GM12878 (cell line): ENCODE data around the gene ATG9A. TPM values are rescaled to one million over a fixed set of nuclear protein-coding genes. Genes with fewer than 3 reads are reported as not detected.
A peak's percentile ranks its signal among the peaks of the same experiment; 100 is the strongest.

ENCODE experiments used
- ATAC-seq: fragments of 200-7000 bp; cut with Tn5 transposase; 3 replicates; pipeline ENCODE4 v1.9.1; 2020; ENCODE audit warnings: mild to moderate bottlenecking, moderate library complexity
- BruUV-seq: library from RNA; stranded (reverse); fragments of 400-500 nt; replicated peaks from 2 replicates; lab custom pipeline; 2021; lab: Mats Ljungman, UMichigan
- CTCF ChIA-PET: fragments of 300-600 bp; sonication (Branson Sonifier 250); formaldehyde crosslinking; extraction: SDS; loops from one replicate; lab custom pipeline; 2021; ENCODE audit warnings: inconsistent platforms; lab: Yijun Ruan, JAX
- POLR2A ChIA-PET: fragments of 350-600 bp; formaldehyde crosslinking; extraction: SDS; loops from one replicate; lab custom pipeline; 2021; ENCODE audit warnings: inconsistent platforms; lab: Charles Lee
- RAD21 ChIA-PET: fragments of 300-600 bp; sonication (Branson Sonifier 250); formaldehyde crosslinking; loops from one replicate; lab custom pipeline; 2023; ENCODE audit warnings: antibody characterized with exemption; ENCODE audit not compliant: unreplicated experiment; lab: Charles Lee
- SMC1A ChIA-PET: fragments of 300-600 bp; sonication (Branson Sonifier 250); formaldehyde crosslinking; loops from one replicate; lab custom pipeline; 2023; ENCODE audit not compliant: unreplicated experiment, uncharacterized antibody; lab: Charles Lee
- DNase-seq: peaks from one replicate; pipeline ENCODE4 v3.0.0-alpha.2; 2011; ENCODE audit warnings: low read depth, low spot score
- FAIRE-seq: peaks from 3 replicates; lab custom pipeline; 2011; peaks lifted over from hg19 to GRCh38; lab: Jason Lieb, UNC
- H2AFZ ChIP-seq: 2 replicates; pipeline ENCODE4 v1.6.0; 2011; ENCODE audit warnings: low read depth, low read length, control low read depth; ENCODE audit not compliant: control insufficient read depth
- H3K27ac ChIP-seq: 2 replicates; pipeline ENCODE4 v1.5.1; 2011; ENCODE audit warnings: control low read depth; ENCODE audit not compliant: control insufficient read depth, insufficient read depth
- H3K27me3 ChIP-seq, 2 experiments: replicated peaks in 1 of 2; 2 replicates each; pipeline versions ENCODE4 v1.6.0 to v1.6.1; 2011; ENCODE audit warnings: low read length in 1 of 2; ENCODE audit not compliant: control insufficient read depth in 2 of 2, insufficient read depth in 2 of 2
- H3K36me3 ChIP-seq, 2 experiments: 2 replicates each; pipeline ENCODE4 v1.5.1; 2011; ENCODE audit warnings: low read length in 1 of 2; ENCODE audit not compliant: control insufficient read depth in 2 of 2, insufficient read depth in 2 of 2
- H3K4me1 ChIP-seq: 2 replicates; pipeline ENCODE4 v1.6.1; 2011; ENCODE audit warnings: mild to moderate bottlenecking, low read length, moderate library complexity, mixed read lengths; ENCODE audit not compliant: control insufficient read depth, insufficient read depth
- H3K4me2 ChIP-seq: 2 replicates; pipeline ENCODE4 v1.6.0; 2011; ENCODE audit warnings: control low read depth; ENCODE audit not compliant: control insufficient read depth, insufficient read depth
- H3K4me3 ChIP-seq: fragments of 200-600 bp; sonication (generic); 2 replicates; pipeline ENCODE4 v1.5.1; 2016
- H3K79me2 ChIP-seq: 2 replicates; pipeline ENCODE4 v1.6.0; 2011; ENCODE audit warnings: low read length; ENCODE audit not compliant: control insufficient read depth, insufficient read depth
- H3K9ac ChIP-seq: 2 replicates; pipeline ENCODE4 v1.8.0; 2011; ENCODE audit warnings: low read length, control low read depth, mixed read lengths; ENCODE audit not compliant: control insufficient read depth, insufficient read depth
- H3K9me3 ChIP-seq: replicated peaks from 3 replicates; pipeline ENCODE4 v1.5.1; 2011; ENCODE audit warnings: mild to moderate bottlenecking, low read length; ENCODE audit not compliant: control insufficient read depth, insufficient read depth
- H4K20me1 ChIP-seq: 2 replicates; pipeline ENCODE4 v1.6.0; 2011; ENCODE audit not compliant: control insufficient read depth, insufficient read depth
- E2F4 ChIP-seq: IDR thresholded peaks from 2 replicates; pipeline ENCODE4 v1.6.1; 2012; ENCODE audit warnings: low read depth, low read length, improper control_type of control experiment
- EP300 ChIP-seq, 2 experiments: fragments of 150-350 bp in 1 of 2; IDR thresholded peaks; 2 replicates each; pipeline ENCODE4 v1.6.1; 2011 to 2012; ENCODE audit warnings: low read depth in 2 of 2, low read length in 2 of 2, borderline replicate concordance in 1 of 2, improper control_type of control experiment in 1 of 2, inconsistent platforms in 1 of 2; ENCODE audit not compliant: control insufficient read depth in 1 of 2
- FOS ChIP-seq: IDR thresholded peaks from 3 replicates; pipeline ENCODE4 v1.6.1; 2011; ENCODE audit warnings: borderline replicate concordance; ENCODE audit not compliant: insufficient read length; ENCODE audit errors: extremely low read depth
- GATAD2B ChIP-seq: fragments of 450-650 bp; conservative IDR thresholded peaks from 2 replicates; pipeline ENCODE4 v1.6.1; 2017; ENCODE audit warnings: low read depth, mild to moderate bottlenecking, moderate library complexity
- NR2C1 ChIP-seq: fragments of 450-650 bp; IDR thresholded peaks from 2 replicates; pipeline ENCODE4 v1.6.1; 2017; ENCODE audit warnings: antibody characterized with exemption, mild to moderate bottlenecking, moderate library complexity
- NR2F1 ChIP-seq: fragments of 450-650 bp; conservative IDR thresholded peaks from 2 replicates; pipeline ENCODE4 v1.6.1; 2017; ENCODE audit warnings: mild to moderate bottlenecking
- REST ChIP-seq: IDR thresholded peaks from 2 replicates; pipeline ENCODE4 v1.6.1; 2012; ENCODE audit warnings: mild to moderate bottlenecking, low read depth, low read length
- SRF ChIP-seq, 2 experiments: IDR thresholded peaks; 2 replicates each; pipeline ENCODE4 v1.6.1; 2011; ENCODE audit warnings: low read depth in 2 of 2, low read length in 2 of 2, mild to moderate bottlenecking in 1 of 2, moderate library complexity in 1 of 2
- STAT3 ChIP-seq: IDR thresholded peaks from 2 replicates; pipeline ENCODE4 v1.6.1; 2011; ENCODE audit warnings: low read depth, low read length, improper control_type of control experiment
- YY1 ChIP-seq: IDR thresholded peaks from 2 replicates; pipeline ENCODE4 v1.6.1; 2011; ENCODE audit warnings: low read depth, mild to moderate bottlenecking, low read length
- ZBED1 ChIP-seq: IDR thresholded peaks from 2 replicates; pipeline ENCODE4 v1.6.1; 2016; ENCODE audit warnings: borderline replicate concordance
- ZSCAN29 ChIP-seq: fragments of 450-650 bp; IDR thresholded peaks from 2 replicates; pipeline ENCODE4 v1.6.1; 2017; ENCODE audit warnings: mild to moderate bottlenecking, moderate library complexity
- WGBS: methylation state at CpG from one replicate; pipeline ENCODE4 v1.1.6; 2016; ENCODE audit warnings: low lambda C conversion rate; ENCODE audit not compliant: insufficient replicate concordance, insufficient coverage; ENCODE audit errors: missing lambda C conversion rate; 5-methylcytosine and 5-hydroxymethylcytosine counted together
- in situ Hi-C: fragments of 300-500 bp; cut with MboI; formaldehyde crosslinking; loops from 9 replicates; pipeline ENCODE4 v1.14.3; 2018; ENCODE audit warnings: mixed read lengths
- intact Hi-C: fragments of 100-400 bp; cut with micrococcal nuclease; formaldehyde crosslinking; loops from one replicate; pipeline ENCODE4 v1.14.2; 2022; ENCODE audit not compliant: unreplicated experiment
- polyA plus RNA-seq, 11 experiments: library from polyadenylated mRNA; depleted of rRNA in 4 of 11; unstranded in 6 of 11; stranded (reverse) in 5 of 11; fragments of >200 nt; fragmentation: Nextera tagmentation in 4 of 11; fragmentation: Illumina TruSeq in 1 of 11; extraction: Ambion mirVana in 4 of 11; extraction: Trizol in 1 of 11; gene quantifications; 1 replicate in 1 of 11; 2 replicates in 10 of 11; pipeline versions ENCODE4 v1.2.1 to v1.2.3, GENCODE V29; 2011 to 2016; ENCODE audit warnings: inconsistent platforms in 2 of 11, missing spikeins in 2 of 11, low read depth in 1 of 11
- total RNA-seq, 4 experiments: library from RNA; depleted of rRNA in 3 of 4; stranded (reverse); fragments of >200 nt in 3 of 4; fragmentation: Illumina TruSeq in 1 of 4; extraction: Trizol in 1 of 4; gene quantifications; 2 replicates each; pipeline versions ENCODE4 v1.2.1 to v1.2.3, GENCODE V29; 2013 to 2021
- TF ChIP-seq, protein P1 (sequence below): IDR thresholded peaks from 2 replicates; pipeline ENCODE4 v1.6.1; 2011; ENCODE audit warnings: borderline replicate concordance, low read depth, mild to moderate bottlenecking, moderate library complexity, low read length; ENCODE audit not compliant: insufficient read depth, poor library complexity, severe bottlenecking
- TF ChIP-seq, protein P2 (sequence below): IDR thresholded peaks from 2 replicates; pipeline ENCODE4 v1.6.1; 2011; ENCODE audit warnings: mild to moderate bottlenecking, low read depth, low read length, moderate library complexity; ENCODE audit not compliant: insufficient replicate concordance

Gene ATG9A
- total and polyA plus RNA-seq, 10 of the 15 experiments (the other 5 are each of a cell fraction or from before 2014, with no cell fraction given): 0.16 to 37.5 (median 14.6) TPM; not detected in 1

DNA sequence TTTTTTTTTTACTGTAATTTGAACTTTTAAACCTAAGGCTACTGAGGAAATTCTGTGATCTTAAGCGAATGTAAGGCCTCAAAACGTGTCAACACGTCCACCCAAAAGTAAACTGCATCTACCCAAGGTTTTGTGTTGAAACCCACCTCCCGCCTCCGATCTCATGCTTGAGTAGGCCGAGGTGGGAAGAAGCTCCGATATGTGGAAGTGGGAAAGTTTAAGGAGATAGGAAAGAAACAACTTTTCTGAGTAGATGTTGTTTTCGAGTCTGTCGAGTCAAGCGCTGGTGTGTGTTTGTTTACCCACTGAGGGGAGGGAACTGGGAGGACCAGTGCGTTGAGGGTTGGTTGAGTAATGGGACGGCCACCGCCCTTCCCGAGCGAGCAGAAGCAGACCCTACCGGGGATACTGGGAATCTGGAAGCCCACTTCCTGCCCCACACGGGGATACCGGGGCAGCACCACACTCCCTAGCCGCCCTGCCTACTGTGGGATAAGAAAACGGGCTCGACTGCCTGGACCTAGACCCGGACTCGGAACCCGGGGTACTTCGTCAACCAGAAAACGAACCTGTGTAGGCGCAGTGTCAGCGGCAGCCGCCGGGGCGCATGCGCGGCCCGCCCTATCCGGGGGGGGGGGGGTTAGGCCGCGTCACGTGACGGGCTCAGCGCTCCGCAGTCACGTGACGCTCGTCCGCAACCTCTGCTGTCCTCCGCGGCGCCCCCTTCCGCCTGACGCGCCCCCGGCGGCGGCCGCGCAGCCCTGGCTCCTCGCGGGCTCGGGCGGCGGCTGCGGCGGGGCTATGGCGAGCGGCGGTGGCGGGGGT lies 51.7 kb downstream of the ATG9A start, which contains the start of gene RETREG2:
RETREG2 (plus strand) TSS at position 724 of the 825 bp plus-strand sequence; CDS start at position 802, 78 bp downstream.
- peak within 1 kb of the TSS; percentile 90 for H2AFZ ChIP-seq
- H3K36me3 ChIP-seq: peaks cover 12 to 13% of the 10 kb centered on the region in 2 experiments
- BruUV-seq: no TSS peak
- H3K79me2 ChIP-seq: peaks cover 32% of the 10 kb centered on the region
- no peaks in the 10 kb centered on the region for H3K27me3 ChIP-seq
- no peaks in the 10 kb centered on the region for H4K20me1 ChIP-seq
- ChIA-PET CTCF (interaction anchor here (1.4 to 3.9 kb wide), 3 partner anchors 29 to 117 kb away, joined by 6 to 52 read pairs (median 19); partner anchors contain the start of gene ZFAND2B), SMC1A (interaction anchor here (0.6 to 2.5 kb wide), 4 partner anchors 52 to 74 kb away, joined by 3 to 13 read pairs (median 7); partner anchors contain the start of genes ANKZF1, ATG9A and TUBA4B), RAD21 (interaction anchor here (1.0 to 3.7 kb wide), 4 partner anchors 29 to 117 kb away, joined by 4 to 25 read pairs (median 22); partner anchors contain the start of genes DNAJB2 and ZFAND2B), POLR2A (interaction anchor here (0.7 to 5.0 kb wide), 9 partner anchors 29 to 210 kb away, joined by 3 to 47 read pairs (median 12); partner anchors contain the start of genes DNPEP, GLB1L, STK16 and TUBA4B)
- H3K4me2 ChIP-seq: peak within 1 kb of the TSS; percentile 89
- in situ Hi-C loops (no loop called here), intact Hi-C loops (loop anchor here (2.0 to 5.0 kb wide), 5 partner anchors 29 to 210 kb away; partner anchors contain the start of genes DNAJB2, DNPEP, TUBA4A and TUBA4B)
- H3K4me3 ChIP-seq: peak within 1 kb of the TSS; percentile 83
- peaks cover 10% of the 10 kb centered on the region for H3K4me1 ChIP-seq
- H3K27ac ChIP-seq: peak within 1 kb of the TSS; percentile 98
- H3K9ac ChIP-seq: peak within 1 kb of the TSS; percentile 97
- FAIRE-seq: peak; percentile 56
- H3K9me3 ChIP-seq: no peaks in the 10 kb centered on the region
- ATAC-seq: peak; percentile 62
- DNase-seq: peak; percentile 72
- WGBS: 1% methylated on average over 67 of the region's 67 CpGs
- peak; percentile 72 for TF ChIP-seq GATAD2B
- TF ChIP-seq YY1: peak; percentile 53; the same call in 1 of the 2 replicates
- peak; percentile 19 for TF ChIP-seq FOS
- TF ChIP-seq, protein P1, sequence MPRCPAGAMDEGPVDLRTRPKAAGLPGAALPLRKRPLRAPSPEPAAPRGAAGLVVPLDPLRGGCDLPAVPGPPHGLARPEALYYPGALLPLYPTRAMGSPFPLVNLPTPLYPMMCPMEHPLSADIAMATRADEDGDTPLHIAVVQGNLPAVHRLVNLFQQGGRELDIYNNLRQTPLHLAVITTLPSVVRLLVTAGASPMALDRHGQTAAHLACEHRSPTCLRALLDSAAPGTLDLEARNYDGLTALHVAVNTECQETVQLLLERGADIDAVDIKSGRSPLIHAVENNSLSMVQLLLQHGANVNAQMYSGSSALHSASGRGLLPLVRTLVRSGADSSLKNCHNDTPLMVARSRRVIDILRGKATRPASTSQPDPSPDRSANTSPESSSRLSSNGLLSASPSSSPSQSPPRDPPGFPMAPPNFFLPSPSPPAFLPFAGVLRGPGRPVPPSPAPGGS: peak; percentile 37
- no peak for TF ChIP-seq ZSCAN29
- TF ChIP-seq ZBED1: no peak
- TF ChIP-seq, protein P2, sequence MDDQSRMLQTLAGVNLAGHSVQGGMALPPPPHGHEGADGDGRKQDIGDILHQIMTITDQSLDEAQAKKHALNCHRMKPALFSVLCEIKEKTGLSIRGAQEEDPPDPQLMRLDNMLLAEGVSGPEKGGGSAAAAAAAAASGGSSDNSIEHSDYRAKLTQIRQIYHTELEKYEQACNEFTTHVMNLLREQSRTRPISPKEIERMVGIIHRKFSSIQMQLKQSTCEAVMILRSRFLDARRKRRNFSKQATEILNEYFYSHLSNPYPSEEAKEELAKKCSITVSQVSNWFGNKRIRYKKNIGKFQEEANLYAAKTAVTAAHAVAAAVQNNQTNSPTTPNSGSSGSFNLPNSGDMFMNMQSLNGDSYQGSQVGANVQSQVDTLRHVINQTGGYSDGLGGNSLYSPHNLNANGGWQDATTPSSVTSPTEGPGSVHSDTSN: no peak
- no peak for TF ChIP-seq REST
- peak; percentile 79; the same call in 1 of the 2 replicates for TF ChIP-seq NR2F1
- TF ChIP-seq STAT3: no peak
- no peak for TF ChIP-seq E2F4
- TF ChIP-seq EP300 (IDR thresholded peaks at IDR 0.05; ENCODE audit: borderline replicate concordance in 1 of 2, control insufficient read depth in 1 of 2, low read depth in 2 of 2, low read length in 2 of 2): peak in 1 of 2 experiments; percentile 50; a peak in 2 of 4 replicates
- no peak for TF ChIP-seq SRF (IDR thresholded peaks at IDR 0.05; ENCODE audit: low read depth in 2 of 2, low read length in 2 of 2)
- TF ChIP-seq NR2C1: no peak
